ENCODE data around the gene DIP2B.

DIP2B gene

GRCh38 chr12:50745861-50746260 is 241.1 kb downstream of the DIP2B start:
- TF ChIP-seq CTCF (IDR thresholded peaks at IDR 0.05), result no peak
- Mint-ChIP-seq H3K4me1 (no peaks in the 10 kb centered on the region), H3K9me3 (no peaks in the 10 kb centered on the region), H3K36me3 (ENCODE audit: low read depth) (peaks cover 76% of the 10 kb centered on the region), H3K27me3 (ENCODE audit: low read depth, poor library complexity) (peaks cover 4% of the 10 kb centered on the region), H3K27ac (no peak overlapping the region), H3K4me3 (no peak overlapping the region)
- DNase-seq, result no peak

GRCh38 chr12:50746431-50746830 is 241.6 kb downstream of the DIP2B start:
- H3K4me1 Mint-ChIP-seq, result no peaks in the 10 kb centered on the region
- DNase-seq, result no peak
- no peak overlapping the region for H3K4me3 Mint-ChIP-seq

GRCh38 chr12:50747817-50748216 is 243.0 kb downstream of the DIP2B start:
- Mint-ChIP-seq H3K9me3 (no peaks in the 10 kb centered on the region), H3K4me1 (no peaks in the 10 kb centered on the region), H3K4me3 (no peak overlapping the region), H3K27me3 (ENCODE audit: low read depth, poor library complexity) (peaks cover 4% of the 10 kb centered on the region), H3K27ac (no peak overlapping the region), H3K36me3 (ENCODE audit: low read depth) (peaks cover 58% of the 10 kb centered on the region)
- TF ChIP-seq CTCF (IDR thresholded peaks at IDR 0.05), result no peak
- DNase-seq, result no peak

More at GRCh38 chr12:50746431-50746830, 241.6 kb downstream of the DIP2B start:
- Mint-ChIP-seq H3K9me3 (no peaks in the 10 kb centered on the region), H3K27ac (no peak overlapping the region), H3K36me3 (ENCODE audit: low read depth) (peaks cover 71% of the 10 kb centered on the region), H3K27me3 (ENCODE audit: low read depth, poor library complexity) (peaks cover 4% of the 10 kb centered on the region)
- no peak for TF ChIP-seq CTCF (IDR thresholded peaks at IDR 0.05)

- H3K4me1 Mint-ChIP-seq, result no peaks in the 10 kb centered on the region
- H3K36me3 Mint-ChIP-seq (ENCODE audit: low read depth), result peaks cover 44% of the 10 kb centered on the region
- TF ChIP-seq CTCF (IDR thresholded peaks at IDR 0.05), result no peak
- DNase-seq, result no peak
- no peaks in the 10 kb centered on the region for H3K9me3 Mint-ChIP-seq
- no peaks in the 10 kb centered on the region for H3K27me3 Mint-ChIP-seq (ENCODE audit: low read depth, poor library complexity)
- H3K27ac Mint-ChIP-seq, result peak overlapping the region; percentile 5
- no peak overlapping the region for H3K4me3 Mint-ChIP-seq
Observed at GRCh38 chr12:50749459-50749882, 244.7 kb downstream of the DIP2B start.

- DNase-seq, result no peak
- Mint-ChIP-seq H3K36me3 (ENCODE audit: low read depth) (peaks cover 43% of the 10 kb centered on the region), H3K4me1 (no peaks in the 10 kb centered on the region), H3K27ac (no peak overlapping the region), H3K27me3 (ENCODE audit: low read depth, poor library complexity) (peaks cover 3% of the 10 kb centered on the region), H3K9me3 (no peaks in the 10 kb centered on the region), H3K4me3 (no peak overlapping the region)
- no peak for TF ChIP-seq CTCF (IDR thresholded peaks at IDR 0.05)
Observed at GRCh38 chr12:50750366-50750765, 245.6 kb downstream of the DIP2B start.

GRCh38 chr12:50751948-50752721 is 247.3 kb downstream of the DIP2B start:
- H3K27ac Mint-ChIP-seq, result no peak overlapping the region
- H3K4me1 Mint-ChIP-seq, result no peaks in the 10 kb centered on the region
- no peak for TF ChIP-seq CTCF (IDR thresholded peaks at IDR 0.05)
- peaks cover 4% of the 10 kb centered on the region for H3K27me3 Mint-ChIP-seq (ENCODE audit: low read depth, poor library complexity)
- peaks cover 30% of the 10 kb centered on the region for H3K36me3 Mint-ChIP-seq (ENCODE audit: low read depth)
- no peak for DNase-seq
- no peaks in the 10 kb centered on the region for H3K9me3 Mint-ChIP-seq
- H3K4me3 Mint-ChIP-seq, result no peak overlapping the region
